Ovary (tissue), 3 donors: ENCODE results near the gene CA7.

Source experiments
- CTCF ChIP-seq, 3 donors: fragments of 450-650 bp in 2 of 3; fragments of 200-600 bp in 1 of 3; IDR thresholded peaks; one replicate each; pipeline versions ENCODE4 v1.5.1 to v1.8.0; 2016 to 2022; ENCODE audit warnings: antibody characterized with exemption in 3 of 3, mild to moderate bottlenecking in 1 of 3
- POLR2A ChIP-seq: fragments of 450-650 bp; IDR thresholded peaks from one replicate; pipeline ENCODE4 v1.6.1; 2017; ENCODE audit warnings: antibody characterized with exemption, mild to moderate bottlenecking, moderate library complexity
- donor health status: DM: no; HTN: no; CAD: no.

GRCh38 chr16:66900721-66901441 lies 56.7 kb downstream of the CA7 start:
- TF ChIP-seq POLR2A, result no peak
- no peak for TF ChIP-seq CTCF (IDR thresholded peaks at IDR 0.05)
